Putamen (tissue), 1 donor: ENCODE results near the gene SYCP2L.
A peak's percentile ranks its signal among the peaks of the same experiment; 100 is the strongest.

Source experiments
- DNase-seq: peaks from one replicate; pipeline ENCODE4 v3.0.0-alpha.2; 2016; ENCODE audit warnings: low spot score

The SYCP2L gene

GRCh38 chr6:11008821-11009220 lies 122.0 kb downstream of the SYCP2L start:
- DNase-seq, result no peak

- no peak for DNase-seq
These were observed 122.5 kb downstream of the SYCP2L start for GRCh38 chr6:11009353-11009752.

DNA sequence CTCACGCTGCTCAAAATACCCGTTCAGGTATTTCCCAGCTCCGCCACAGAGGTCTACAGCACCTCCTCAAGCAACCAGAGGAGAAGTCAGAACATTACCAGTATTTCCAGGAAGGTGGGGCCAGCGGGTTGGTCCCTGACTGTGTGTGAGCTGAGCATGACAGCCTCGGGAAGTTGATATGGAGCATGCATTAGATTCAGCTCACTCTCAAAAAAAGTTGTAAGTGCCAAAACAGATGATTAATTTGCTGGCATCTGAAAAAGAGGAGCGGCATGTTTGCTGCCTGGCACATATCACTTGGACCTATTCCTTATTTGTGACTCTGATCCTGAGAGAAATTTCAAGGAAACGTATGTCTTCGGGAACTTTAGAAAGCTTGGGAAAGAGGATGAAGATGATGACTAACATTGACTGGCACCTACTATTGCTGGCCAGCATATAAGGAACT lies 125.0 kb downstream of the SYCP2L start:
- DNase-seq, result no peak

- DNase-seq, result no peak
These were observed 125.5 kb downstream of the SYCP2L start for GRCh38 chr6:11012295-11012754.

- DNase-seq, result no peak
These were observed 126.3 kb downstream of the SYCP2L start for GRCh38 chr6:11012976-11013720.

DNA sequence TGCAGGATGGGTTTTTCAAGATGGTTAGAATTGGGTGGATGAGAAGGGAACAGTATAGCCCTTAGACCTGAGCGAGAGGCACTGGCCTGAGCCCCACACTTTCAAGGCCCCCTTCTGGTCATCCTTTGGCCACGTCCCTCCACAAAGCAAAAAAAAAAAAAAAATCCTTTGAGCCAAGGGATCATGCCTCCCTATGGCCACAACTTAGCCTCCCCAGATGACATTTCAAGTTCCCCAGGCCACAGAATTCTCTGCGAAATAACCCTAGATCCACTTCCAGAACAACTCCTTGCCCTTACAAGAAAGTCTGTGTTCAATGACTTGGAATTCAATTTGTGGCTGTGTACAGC lies 126.8 kb downstream of the SYCP2L start:
- DNase-seq, result no peak

DNA sequence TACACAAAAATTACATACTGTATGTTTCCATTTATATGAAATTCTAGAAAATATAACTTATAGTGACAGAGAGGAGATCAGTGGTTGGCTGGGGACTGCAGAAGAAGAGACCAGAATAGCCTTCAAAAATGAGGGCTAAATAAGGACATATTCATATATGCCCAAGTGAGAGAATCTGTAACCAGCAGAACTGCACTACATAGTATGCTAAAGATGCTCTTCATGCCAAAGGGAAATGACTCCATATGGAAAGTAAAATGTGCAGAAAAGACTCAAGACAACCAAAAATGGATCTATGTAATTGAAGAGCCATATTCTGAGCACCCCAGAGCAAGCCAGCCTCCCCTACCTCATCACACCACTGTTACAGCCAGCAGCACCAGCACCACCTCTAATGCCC lies 128.2 kb downstream of the SYCP2L start:
- no peak for DNase-seq

DNA sequence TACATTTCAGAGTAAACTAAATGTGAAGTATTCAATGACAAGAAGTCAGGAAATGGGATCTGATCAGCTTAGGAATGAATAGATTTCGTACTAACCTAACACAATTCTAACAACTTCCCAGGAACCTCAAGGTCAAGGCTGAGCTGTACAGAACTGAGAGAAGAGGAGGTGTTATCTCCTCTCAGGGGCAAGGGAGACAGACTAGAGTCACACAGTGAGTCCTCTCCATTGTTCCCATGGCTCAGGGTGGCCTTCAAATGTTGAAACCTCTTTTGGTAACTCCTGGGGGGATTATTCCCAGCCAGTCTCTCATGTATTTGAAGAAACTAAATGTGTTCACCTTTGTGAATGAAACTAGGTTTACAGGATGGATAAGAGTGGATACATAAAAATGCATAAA lies 129.6 kb downstream of the SYCP2L start:
- no peak for DNase-seq

DNA sequence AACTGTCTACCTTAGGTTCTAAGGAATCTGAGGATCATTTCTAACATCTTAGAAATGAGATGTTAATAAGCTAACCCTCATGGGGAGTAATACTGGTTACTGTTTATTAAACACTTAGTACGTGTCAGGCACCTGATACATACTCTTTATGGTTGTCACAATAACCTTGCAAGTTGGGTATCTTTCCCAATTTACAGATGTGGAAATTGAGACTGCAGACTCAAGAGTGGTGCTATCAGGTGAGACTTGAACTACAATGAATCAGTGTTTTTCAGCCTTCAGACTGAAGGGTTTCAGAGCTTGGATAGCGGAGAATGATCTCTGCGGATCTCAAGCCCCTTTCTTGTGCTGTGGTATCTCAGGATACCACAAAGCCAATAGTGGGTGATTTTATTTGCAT lies 130.2 kb downstream of the SYCP2L start:
- no peak for DNase-seq

DNA sequence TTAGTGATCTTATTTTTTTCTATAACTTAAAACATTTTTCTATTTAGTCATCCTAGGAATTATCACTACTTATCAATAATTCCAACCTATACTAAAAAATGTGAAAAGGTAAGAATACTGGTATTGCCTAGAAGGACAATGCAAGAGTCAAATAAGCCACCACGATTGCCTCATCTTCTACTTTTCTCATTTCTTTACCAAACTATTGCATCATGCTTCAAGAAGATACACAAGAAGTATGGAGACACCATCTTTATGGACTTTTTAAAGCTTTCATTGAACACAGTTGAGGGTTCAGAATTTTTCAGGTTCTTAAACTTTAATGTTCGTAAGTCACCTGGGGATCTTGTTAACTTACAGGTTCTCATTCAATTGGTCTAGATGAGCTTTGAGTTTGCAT lies 131.4 kb downstream of the SYCP2L start:
- DNase-seq, result no peak

- no peak for DNase-seq
These were observed 134.2 kb downstream of the SYCP2L start for GRCh38 chr6:11021003-11021402.

DNA sequence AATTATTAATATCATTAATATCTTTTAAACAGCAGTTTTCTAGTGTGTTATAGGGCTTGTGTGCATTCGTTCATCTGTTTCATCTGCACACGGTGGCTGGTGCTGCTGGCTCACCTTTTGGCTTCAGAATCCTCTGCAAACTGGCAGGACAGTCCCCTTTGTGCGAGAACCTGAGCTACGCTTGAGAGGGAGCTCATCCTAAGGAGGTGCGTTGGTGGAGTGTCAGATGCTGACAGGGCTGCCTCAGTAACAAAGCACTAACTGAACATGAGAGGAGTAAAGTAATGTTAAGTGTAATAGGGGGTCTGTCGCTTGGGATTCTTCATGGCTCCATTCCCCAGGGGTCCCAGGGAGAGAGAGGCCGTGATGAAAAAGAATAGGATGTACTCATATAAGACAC lies 134.9 kb downstream of the SYCP2L start:
- peak; percentile 35 for DNase-seq

DNA sequence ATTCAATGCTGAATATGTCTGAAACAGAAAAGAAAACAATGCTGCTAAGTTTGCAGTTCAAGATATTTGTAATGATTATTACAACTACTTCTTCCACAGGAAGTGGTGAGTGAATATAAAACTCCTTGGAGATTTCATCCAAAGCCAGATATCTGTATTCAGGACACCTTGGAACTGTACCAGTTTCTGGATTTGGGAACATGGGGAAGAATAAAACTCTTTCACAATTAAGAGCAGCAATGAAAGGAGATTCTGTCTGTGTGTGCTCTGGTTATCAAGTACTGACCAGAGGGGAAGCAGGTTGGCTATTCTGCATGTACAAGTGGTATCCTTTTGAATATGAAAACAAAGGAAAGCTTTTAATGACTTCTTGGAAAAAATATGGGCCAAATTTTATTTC lies 136.2 kb downstream of the SYCP2L start:
- peak; percentile 51 for DNase-seq
